Measurements from ENCODE around the gene TMEM176A.

DNA sequence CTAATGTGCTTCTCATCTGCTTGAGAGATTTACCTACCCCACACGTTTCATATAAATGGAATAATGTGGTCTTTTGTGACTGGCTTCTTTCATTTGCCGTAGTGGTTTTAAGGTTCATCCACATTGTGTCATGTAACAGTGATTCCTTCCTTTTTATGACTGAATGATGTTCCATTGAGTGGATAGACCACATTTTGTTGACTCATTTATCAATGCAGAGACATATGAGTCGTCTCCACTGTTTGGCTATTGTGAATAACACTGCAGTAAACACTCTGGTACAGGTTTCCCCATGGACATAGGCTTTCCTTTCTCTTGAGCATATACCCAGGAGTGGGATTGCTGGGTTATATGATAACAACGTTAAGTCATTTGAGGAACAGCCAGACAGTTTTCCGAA, 49.7 kb downstream of the TMEM176A start:
- TF ChIP-seq CTCF (IDR thresholded peaks at IDR 0.05; ENCODE audit: insufficient read depth, low read length) (no peak), POLR2AphosphoS5 (IDR thresholded peaks at IDR 0.05; ENCODE audit: low read depth) (no peak), REST (IDR thresholded peaks at IDR 0.05; ENCODE audit: insufficient replicate concordance, low read depth) (no peak), GABPA (IDR thresholded peaks at IDR 0.05; ENCODE audit: low read depth) (no peak)

All from HL-60 (cell line).